Adrenal gland (tissue), 12 donors: Measurements from ENCODE around the gene HSPB3. TPM values are rescaled to one million over a fixed set of nuclear protein-coding genes. Genes with fewer than 3 reads are reported as not detected.

Experiments used
- DNase-seq, 7 donors: peaks; one replicate each; pipeline ENCODE4 v3.0.0-alpha.2; 2019 to 2020
- H3K27ac ChIP-seq, 5 donors: fragments of 200-600 bp; sonication (generic) in 4 of 5; 1 replicate in 3 of 5; 2 replicates in 2 of 5; pipeline versions ENCODE4 v1.5.1 to v1.8.0; 2016 to 2020; ENCODE audit warnings: mild to moderate bottlenecking in 1 of 5
- H3K27me3 ChIP-seq: fragments of 200-600 bp; 2 replicates; pipeline ENCODE4 v1.8.0; 2021
- H3K36me3 ChIP-seq, 2 donors: fragments of 200-600 bp; replicated peaks in 1 of 2; 1 replicate in 1 of 2; 2 replicates in 1 of 2; pipeline versions ENCODE4 v1.5.1 to v1.8.0; 2018 to 2022
- H3K4me1 ChIP-seq, 2 donors: fragments of 200-600 bp; replicated peaks in 1 of 2; 1 replicate in 1 of 2; 2 replicates in 1 of 2; pipeline versions ENCODE4 v1.5.1 to v1.8.0; 2018 to 2021
- H3K4me3 ChIP-seq, 4 donors: fragments of 200-600 bp; sonication (generic) in 3 of 4; one replicate each; pipeline ENCODE4 v1.5.1; 2016 to 2018
- H3K9me3 ChIP-seq, 3 donors: fragments of 200-600 bp; sonication (generic) in 1 of 3; replicated peaks in 1 of 3; 1 replicate in 2 of 3; 2 replicates in 1 of 3; pipeline versions ENCODE4 v1.5.1 to v1.8.0; 2016 to 2021
- POLR2A ChIP-seq, 2 donors: fragments of 450-650 bp; IDR thresholded peaks; one replicate each; pipeline ENCODE4 v1.6.1; 2017; ENCODE audit warnings: antibody characterized with exemption in 2 of 2, mild to moderate bottlenecking in 2 of 2, moderate library complexity in 1 of 2
- intact Hi-C, 2 donors: fragments of 100-400 bp; cut with DNase I; formaldehyde crosslinking; loops; one replicate each; pipeline versions ENCODE4 v1.14.1 to v1.15.0; 2022 to 2023
- polyA plus RNA-seq, 3 donors: library from polyadenylated mRNA; stranded (reverse); fragments of 200-250 nt in 2 of 3; fragments of 350-450 nt in 1 of 3; fragmentation: Illumina TruSeq in 1 of 3; extraction: RNeasy Lipid Tissue Mini Kit (QIAGEN cat#74804) in 1 of 3; gene quantifications; one replicate each; pipeline ENCODE4 v1.2.3, GENCODE V29; 2013 to 2014
- total RNA-seq, 9 donors: library from RNA; depleted of rRNA in 4 of 9; stranded (reverse); fragments of >200 nt in 4 of 9; fragments of 120-200 nt in 1 of 9; fragmentation: NEBNext Ultra II Directional in 1 of 9; extraction: Animal tissue kit (Norgen Biotek cat#: 25700) in 1 of 9; gene quantifications; one replicate each; pipeline versions ENCODE4 v1.1.0 to v1.2.4, GENCODE V29; 2013 to 2023
- TF ChIP-seq, protein P1 (sequence below), 6 experiments: fragments of 450-650 bp in 4 of 6; fragments of 200-600 bp in 2 of 6; sonication (generic) in 1 of 6; IDR thresholded peaks; 1 replicate in 5 of 6; 2 replicates in 1 of 6; pipeline versions ENCODE4 v1.5.1 to v1.8.0; 2016 to 2021; ENCODE audit warnings: antibody characterized with exemption in 6 of 6, mild to moderate bottlenecking in 2 of 6, moderate library complexity in 1 of 6
- donor health status: healthy with polysubstance abuse.
- donor health status: Bipolar disorder and iron deficiency.
- donor health status: DM: yes; HTN: yes; CAD: no.
- donor health status: DM: no; HTN: no; CAD: no.
- donor health status: DM: no; HTN: no; CAD: no.
- donor health status: DM: yes; HTN: yes; CAD: no.

HSPB3 gene
- total and polyA plus RNA-seq, 12 donors = 0.28 to 0.64 (median 0.54) TPM; not detected in 9

DNA sequence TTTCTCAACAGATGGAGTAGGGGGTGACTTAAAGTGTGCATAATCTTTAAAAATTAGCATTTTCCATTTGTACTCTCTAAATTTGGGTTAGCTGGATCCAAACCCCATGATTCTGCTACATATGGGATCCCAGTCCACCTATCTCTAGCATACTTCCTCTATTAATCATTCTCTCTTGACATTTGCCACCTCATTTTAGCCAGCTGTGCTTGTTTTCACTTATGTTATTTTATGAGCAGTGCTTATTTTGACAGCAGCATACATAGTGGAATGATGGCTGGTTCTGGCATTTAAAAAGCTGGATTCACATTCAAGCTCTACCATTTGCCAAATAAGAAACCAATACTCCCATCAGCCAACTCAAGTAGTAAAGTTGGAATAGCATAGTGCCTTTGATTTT lies 39.5 kb downstream of the HSPB3 start:
- Histone ChIP-seq H3K4me1 (no peaks in the 10 kb centered on the region), H3K27me3 (no peaks in the 10 kb centered on the region), H3K4me3 (no peak overlapping the region), H3K36me3 (no peaks in the 10 kb centered on the region), H3K9me3 (no peaks in the 10 kb centered on the region), H3K27ac (no peak overlapping the region)
- TF ChIP-seq POLR2A (IDR thresholded peaks at IDR 0.05) = no peak
- TF ChIP-seq, protein P1, sequence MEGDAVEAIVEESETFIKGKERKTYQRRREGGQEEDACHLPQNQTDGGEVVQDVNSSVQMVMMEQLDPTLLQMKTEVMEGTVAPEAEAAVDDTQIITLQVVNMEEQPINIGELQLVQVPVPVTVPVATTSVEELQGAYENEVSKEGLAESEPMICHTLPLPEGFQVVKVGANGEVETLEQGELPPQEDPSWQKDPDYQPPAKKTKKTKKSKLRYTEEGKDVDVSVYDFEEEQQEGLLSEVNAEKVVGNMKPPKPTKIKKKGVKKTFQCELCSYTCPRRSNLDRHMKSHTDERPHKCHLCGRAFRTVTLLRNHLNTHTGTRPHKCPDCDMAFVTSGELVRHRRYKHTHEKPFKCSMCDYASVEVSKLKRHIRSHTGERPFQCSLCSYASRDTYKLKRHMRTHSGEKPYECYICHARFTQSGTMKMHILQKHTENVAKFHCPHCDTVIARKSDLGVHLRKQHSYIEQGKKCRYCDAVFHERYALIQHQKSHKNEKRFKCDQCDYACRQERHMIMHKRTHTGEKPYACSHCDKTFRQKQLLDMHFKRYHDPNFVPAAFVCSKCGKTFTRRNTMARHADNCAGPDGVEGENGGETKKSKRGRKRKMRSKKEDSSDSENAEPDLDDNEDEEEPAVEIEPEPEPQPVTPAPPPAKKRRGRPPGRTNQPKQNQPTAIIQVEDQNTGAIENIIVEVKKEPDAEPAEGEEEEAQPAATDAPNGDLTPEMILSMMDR (IDR thresholded peaks at IDR 0.05) = no peak
- intact Hi-C loops = loop anchor here in 1 of 2 donors (10.0 kb wide), 1 partner anchor 250 kb away; no protein-coding TSS in a partner anchor
- no peak for DNase-seq

Other genes starting within 250 kb of the HSPB3 start
- gene ARL15, start 145.1 kb upstream of the HSPB3 start, total RNA-seq = 10 to 100 TPM; 19.4 to 85.6 (median 42.8) TPM
- gene ARL15, start 145.1 kb upstream of the HSPB3 start, polyA plus RNA-seq = 10 to 100 TPM; 12.1 to 27.6 (median 12.3) TPM
- gene SNX18, start 62.1 kb downstream of the HSPB3 start, total RNA-seq = 10 to 100 TPM; 18.9 to 89.4 (median 38.1) TPM
- gene SNX18, start 62.1 kb downstream of the HSPB3 start, polyA plus RNA-seq = 10 to 100 TPM in 1 of 3 donors, 1 to 10 TPM in 2; 4.0 to 20.6 (median 5.7) TPM